Stomach (tissue), 9 donors: ENCODE data around the gene SUPT16H. TPM values are rescaled to one million over a fixed set of nuclear protein-coding genes. Genes with fewer than 3 reads are reported as not detected.

Experiments
- DNase-seq, 2 donors: peaks; one replicate each; pipeline versions ENCODE4 v3.0.0 to v3.0.0-alpha.2; 2013 to 2019
- H3K27ac ChIP-seq, 5 donors: fragments of 200-600 bp in 4 of 5; sonication (generic) in 4 of 5; one replicate each; pipeline ENCODE4 v1.5.1; 2013 to 2019; ENCODE audit warnings: mild to moderate bottlenecking in 1 of 5, moderate library complexity in 1 of 5
- H3K27me3 ChIP-seq, 3 donors: fragments of 200-600 bp; sonication (generic); one replicate each; pipeline ENCODE4 v1.5.1; 2017 to 2019; ENCODE audit warnings: mixed run types in 1 of 3
- H3K36me3 ChIP-seq, 4 donors: fragments of 200-600 bp; sonication (generic); 1 replicate in 3 of 4; 2 replicates in 1 of 4; pipeline ENCODE4 v1.5.1; 2016 to 2019
- H3K4me1 ChIP-seq, 4 donors: fragments of 200-600 bp; sonication (generic); one replicate each; pipeline ENCODE4 v1.5.1; 2016 to 2019
- H3K4me3 ChIP-seq, 4 donors: fragments of 200-600 bp; sonication (generic) in 3 of 4; one replicate each; pipeline ENCODE4 v1.5.1; 2016 to 2019; ENCODE audit warnings: mild to moderate bottlenecking in 1 of 4
- H3K9me3 ChIP-seq, 4 donors: fragments of 200-600 bp; sonication (generic); one replicate each; pipeline ENCODE4 v1.5.1; 2016 to 2019
- CTCF ChIP-seq, 7 experiments: fragments of 450-650 bp in 4 of 7; fragments of 200-600 bp in 3 of 7; sonication (generic) in 3 of 7; IDR thresholded peaks; one replicate each; pipeline ENCODE4 v1.5.1; 2016 to 2019; ENCODE audit warnings: antibody characterized with exemption in 7 of 7, control low read depth in 2 of 7, mild to moderate bottlenecking in 1 of 7
- EP300 ChIP-seq: sonication (generic); formaldehyde crosslinking; IDR thresholded peaks from one replicate; pipeline ENCODE4 v1.6.1; 2017; ENCODE audit warnings: antibody characterized with exemption
- POLR2A ChIP-seq, 4 donors: fragments of 450-650 bp; IDR thresholded peaks; one replicate each; pipeline ENCODE4 v1.6.1; 2016; ENCODE audit warnings: antibody characterized with exemption in 4 of 4, control low read depth in 2 of 4, mild to moderate bottlenecking in 1 of 4, moderate library complexity in 1 of 4
- POLR2AphosphoS5 ChIP-seq, 3 donors: sonication (generic); formaldehyde crosslinking; IDR thresholded peaks; one replicate each; pipeline ENCODE4 v1.6.1; 2016; ENCODE audit warnings: antibody characterized with exemption in 3 of 3
- WGBS, 5 donors: extraction: QIAGEN DNeasy Blood & Tissue Kit in 3 of 5; methylation state at CpG; one replicate each; pipeline versions ENCODE4 v1.1.5 to v1.1.7; 2013 to 2018; 5-methylcytosine and 5-hydroxymethylcytosine counted together
- intact Hi-C: fragments of 100-400 bp; cut with DNase I; formaldehyde crosslinking; loops from one replicate; pipeline ENCODE4 v1.15.1; 2023; ENCODE audit warnings: low total_unique reads
- polyA plus RNA-seq, 3 donors: library from polyadenylated mRNA; stranded (reverse); fragments of 200-250 nt; gene quantifications; one replicate each; pipeline ENCODE4 v1.2.3, GENCODE V29; 2013
- total RNA-seq, 5 donors: library from RNA; depleted of rRNA; stranded (reverse); fragments of >200 nt; gene quantifications; one replicate each; pipeline versions ENCODE4 v1.1.0 to v1.2.3, GENCODE V29; 2014 to 2016
- donor health status: healthy with polysubstance abuse.
- donor health status: Bipolar disorder and iron deficiency.
- donor health status: healthy.

The SUPT16H gene
- total and polyA plus RNA-seq, 8 donors, result 14.2 to 76.2 (median 34.6) TPM

- Histone ChIP-seq H3K4me1 (no peaks in the 10 kb centered on the region), H3K36me3 (no peaks in the 10 kb centered on the region), H3K9me3 (no peaks in the 10 kb centered on the region), H3K27me3 (no peaks in the 10 kb centered on the region), H3K27ac (no peak overlapping the region), H3K4me3 (no peak overlapping the region)
- no peak for TF ChIP-seq EP300
- no peak for TF ChIP-seq CTCF (IDR thresholded peaks at IDR 0.05)
- TF ChIP-seq POLR2A (IDR thresholded peaks at IDR 0.05), result no peak
- no peak for TF ChIP-seq POLR2AphosphoS5 (IDR thresholded peaks at IDR 0.05)
- DNase-seq, result no peak
- intact Hi-C loops, result loop anchor here (10.0 kb wide), 1 partner anchor 48 kb away; the partner anchor contains the start of gene RPGRIP1
- WGBS, 5 donors, result 80 to 84% (median 84%) methylated on average over 2 of the region's 2 CpGs
These were observed 50.9 kb downstream of the SUPT16H start for GRCh38 chr14:21332950-21333349.

- TF ChIP-seq EP300 (no peak), POLR2A (IDR thresholded peaks at IDR 0.05) (no peak), CTCF (IDR thresholded peaks at IDR 0.05) (no peak), POLR2AphosphoS5 (IDR thresholded peaks at IDR 0.05) (no peak)
- Histone ChIP-seq H3K27me3 (no peaks in the 10 kb centered on the region), H3K4me3 (no peak overlapping the region), H3K27ac (no peak overlapping the region), H3K4me1 (no peaks in the 10 kb centered on the region), H3K36me3 (no peaks in the 10 kb centered on the region), H3K9me3 (no peaks in the 10 kb centered on the region)
- no peak for DNase-seq
- intact Hi-C loops, result no loop called here
- WGBS, 5 donors, result 73 to 95% (median 84%) methylated on average over 1 of the region's 1 CpG
These were observed 56.8 kb downstream of the SUPT16H start for GRCh38 chr14:21326972-21327371.

- Histone ChIP-seq H3K27me3 (no peaks in the 10 kb centered on the region), H3K9me3 (no peaks in the 10 kb centered on the region), H3K4me3 (no peak overlapping the region), H3K36me3 (no peaks in the 10 kb centered on the region), H3K4me1 (no peaks in the 10 kb centered on the region), H3K27ac (no peak overlapping the region)
- WGBS, 5 donors, result 45 to 81% (median 61%) methylated on average over 2 of the region's 2 CpGs
- DNase-seq, result no peak
- intact Hi-C loops, result no loop called here
- no peak for TF ChIP-seq EP300
- TF ChIP-seq POLR2AphosphoS5 (IDR thresholded peaks at IDR 0.05), result no peak
- no peak for TF ChIP-seq POLR2A (IDR thresholded peaks at IDR 0.05)
- TF ChIP-seq CTCF (IDR thresholded peaks at IDR 0.05), result no peak
These were observed 61.1 kb downstream of the SUPT16H start for GRCh38 chr14:21322716-21323115.

- DNase-seq, result no peak
- intact Hi-C loops, result no loop called here
- no peak for TF ChIP-seq POLR2AphosphoS5 (IDR thresholded peaks at IDR 0.05)
- TF ChIP-seq POLR2A (IDR thresholded peaks at IDR 0.05), result no peak
- no peak for TF ChIP-seq CTCF (IDR thresholded peaks at IDR 0.05)
- no peak for TF ChIP-seq EP300
These were observed 62.9 kb downstream of the SUPT16H start for GRCh38 chr14:21320913-21321312.

More at GRCh38 chr14:21320913-21321312, 62.9 kb downstream of the SUPT16H start:
- Histone ChIP-seq H3K4me1 (no peaks in the 10 kb centered on the region), H3K4me3 (no peak overlapping the region), H3K36me3 (no peaks in the 10 kb centered on the region), H3K27me3 (no peaks in the 10 kb centered on the region), H3K9me3 (no peaks in the 10 kb centered on the region), H3K27ac (no peak overlapping the region)
- 83 to 94% (median 89%) methylated on average over 2 of the region's 2 CpGs for WGBS, 5 donors
